HG03565 (cell line): ENCODE measurements around the gene DNAI2.
"Not testable (repeated sequence)": the region's sequence is repeated elsewhere in the genome, so short reads cannot be mapped to it uniquely, and the experiment has no call there.

ENCODE experiments used
- ATAC-seq: cut with Tn5 transposase; IDR thresholded peaks from one replicate; pipeline ENCODE4 v1.9.1; 2021; ENCODE audit warnings: mild to moderate bottlenecking, moderate library complexity; ENCODE audit not compliant: unreplicated experiment

DNAI2 gene

DNA sequence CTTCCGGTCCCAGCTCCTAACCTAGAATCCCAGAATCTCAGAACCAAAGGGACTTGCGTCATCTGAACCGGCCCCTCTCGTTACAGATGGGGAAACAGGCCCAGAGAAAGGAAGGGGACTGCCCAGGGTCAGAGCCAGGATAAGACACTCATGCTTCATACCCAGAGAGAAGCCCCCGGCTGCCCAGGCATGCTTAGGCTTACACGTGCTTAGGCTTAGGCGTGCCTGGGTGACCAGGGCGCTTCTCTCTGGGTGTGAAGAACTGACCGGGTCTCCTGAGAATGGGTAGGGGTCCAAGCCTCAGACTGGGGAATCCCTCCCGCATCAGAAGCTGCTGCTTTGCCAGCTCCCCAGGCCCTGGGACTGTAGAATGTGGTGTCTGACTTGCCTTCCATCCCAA lies 29.9 kb upstream of the DNAI2 start:
- ATAC-seq: no peak

DNA sequence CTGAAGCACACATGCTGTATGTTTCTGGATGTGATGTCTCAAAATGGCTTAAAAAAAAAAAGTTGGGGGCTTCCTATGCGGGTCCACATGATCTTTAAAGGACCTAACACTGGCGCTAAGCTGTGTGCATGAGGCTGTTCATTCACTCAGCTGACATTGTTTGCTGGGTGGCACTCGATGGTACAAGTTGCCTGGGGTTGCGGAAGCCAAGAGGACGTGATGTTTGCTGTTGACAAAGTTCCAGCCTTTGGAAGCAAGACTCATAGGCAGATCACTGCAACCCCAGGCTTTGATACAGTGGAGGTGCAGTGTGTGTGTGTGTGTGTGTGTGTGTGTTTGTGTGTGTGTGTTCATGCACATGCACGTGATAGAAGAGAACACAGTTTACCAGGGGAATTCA lies 29.5 kb upstream of the DNAI2 start:
- ATAC-seq: no peak

DNA sequence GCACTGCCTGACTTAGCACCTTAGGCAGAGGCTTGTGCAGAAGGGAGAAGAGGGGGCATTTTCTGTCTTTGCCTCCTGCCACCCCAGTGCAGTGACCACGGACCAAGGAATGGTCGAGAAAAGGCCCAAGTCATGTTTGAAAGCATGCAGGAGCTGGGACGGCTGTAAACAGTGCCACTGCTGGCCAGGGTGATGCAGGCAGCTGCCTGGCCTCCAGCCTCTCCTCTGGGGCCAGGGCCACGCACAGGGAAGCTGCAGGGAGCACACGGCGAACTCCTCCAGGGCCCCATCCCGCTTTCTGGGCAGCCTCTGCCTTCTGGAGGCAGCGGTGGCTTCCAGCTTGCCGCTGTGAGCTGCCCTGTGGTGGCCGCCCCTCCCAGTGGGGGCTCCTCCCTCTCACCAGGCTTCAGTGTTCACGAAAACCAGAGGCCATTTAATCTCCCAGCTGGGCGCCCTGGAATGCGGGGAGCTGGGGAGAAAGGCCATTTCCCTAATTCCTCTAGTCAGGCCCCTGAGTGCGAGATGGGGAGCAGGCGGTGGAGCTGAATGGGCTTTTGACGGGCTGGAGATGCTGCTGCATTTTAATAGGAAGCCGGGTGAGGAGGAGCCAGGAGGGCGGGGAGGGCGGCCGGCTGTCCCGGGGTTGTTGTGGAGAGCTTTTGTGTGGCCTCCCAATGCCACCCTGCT lies 28.7 kb upstream of the DNAI2 start:
- no peak for ATAC-seq

DNA sequence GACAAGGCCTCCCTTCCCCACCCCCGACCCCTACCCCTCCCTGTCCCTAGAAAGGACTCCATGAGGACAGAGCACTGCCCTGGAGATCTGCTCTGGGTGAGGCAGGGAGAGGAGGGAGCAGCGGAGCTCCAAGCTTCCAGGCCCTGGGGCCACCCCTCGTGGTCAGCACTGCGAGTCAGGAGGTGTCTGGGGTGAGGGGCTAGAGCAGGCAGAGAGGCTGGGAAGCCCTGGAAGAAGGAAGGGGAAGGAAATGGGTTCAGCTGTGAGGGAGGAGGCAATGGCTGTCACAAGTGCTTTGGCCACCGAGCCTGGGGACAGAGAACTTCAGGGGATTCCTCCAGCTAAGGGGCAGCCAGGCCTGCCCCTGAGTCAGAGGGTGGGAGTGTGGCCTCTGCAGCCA lies 28.2 kb upstream of the DNAI2 start:
- ATAC-seq: no peak

DNA sequence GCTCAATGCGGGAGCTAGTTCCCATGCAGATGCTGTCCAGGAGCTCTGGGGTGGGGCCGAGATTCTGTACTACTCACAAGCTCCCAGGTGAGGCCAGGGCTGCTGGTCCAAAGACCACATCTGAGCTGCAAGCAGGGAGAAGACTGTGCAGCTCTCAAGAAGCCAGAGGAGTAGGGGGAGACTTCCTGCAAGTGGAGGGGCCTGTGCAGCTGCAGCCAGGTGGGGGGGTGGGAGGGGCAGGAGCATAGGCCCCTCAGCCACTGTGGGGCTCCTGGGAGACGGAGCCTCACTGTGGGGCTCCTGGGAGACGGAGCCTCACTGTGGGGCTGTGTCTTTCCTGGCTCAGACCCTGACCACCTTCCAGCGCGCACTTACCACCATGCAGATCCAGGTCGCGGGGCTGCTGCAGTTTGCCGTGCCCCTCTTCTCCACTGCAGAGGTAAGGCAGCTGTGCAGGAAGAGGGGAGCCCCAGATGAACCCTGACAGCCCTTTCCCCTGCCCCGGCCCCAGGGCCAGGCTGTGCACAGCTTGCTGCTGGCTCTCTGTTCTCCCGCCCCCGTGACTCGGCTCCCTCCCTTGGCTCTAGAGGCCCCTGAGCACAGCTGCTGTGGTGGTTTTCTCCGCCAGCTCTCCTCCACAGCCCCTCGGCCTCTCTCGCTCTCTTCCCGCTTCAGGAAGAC lies 24.3 kb upstream of the DNAI2 start:
- ATAC-seq: no peak

- ATAC-seq: no peak
Observed at GRCh38 chr17:74250324-74250995, 23.6 kb upstream of the DNAI2 start.

DNA sequence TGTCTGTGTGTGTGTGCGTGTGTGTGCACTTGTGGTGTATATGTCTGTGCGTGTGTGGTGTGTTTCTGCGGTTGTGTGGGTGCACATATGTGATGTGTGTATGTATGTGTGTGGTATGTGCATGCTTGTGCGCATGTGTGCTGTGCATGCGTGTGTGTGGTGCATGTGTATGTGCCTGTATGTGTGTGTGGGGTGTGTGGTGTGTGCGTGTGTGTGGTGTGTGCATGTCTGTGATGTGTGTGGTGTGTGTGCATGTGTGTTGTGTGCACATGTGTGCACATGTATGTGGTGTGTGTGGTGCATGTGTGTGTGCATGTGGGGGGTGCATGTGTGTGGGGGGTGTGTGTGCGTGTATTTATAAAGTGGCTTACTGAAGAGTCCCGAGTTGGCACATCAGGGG lies 23.0 kb upstream of the DNAI2 start:
- ATAC-seq: no peak

- no peak for ATAC-seq
Observed at GRCh38 chr17:74251569-74251968, 22.5 kb upstream of the DNAI2 start.

GRCh38 chr17:74252211-74252610 lies 21.8 kb upstream of the DNAI2 start:
- no peak for ATAC-seq

DNA sequence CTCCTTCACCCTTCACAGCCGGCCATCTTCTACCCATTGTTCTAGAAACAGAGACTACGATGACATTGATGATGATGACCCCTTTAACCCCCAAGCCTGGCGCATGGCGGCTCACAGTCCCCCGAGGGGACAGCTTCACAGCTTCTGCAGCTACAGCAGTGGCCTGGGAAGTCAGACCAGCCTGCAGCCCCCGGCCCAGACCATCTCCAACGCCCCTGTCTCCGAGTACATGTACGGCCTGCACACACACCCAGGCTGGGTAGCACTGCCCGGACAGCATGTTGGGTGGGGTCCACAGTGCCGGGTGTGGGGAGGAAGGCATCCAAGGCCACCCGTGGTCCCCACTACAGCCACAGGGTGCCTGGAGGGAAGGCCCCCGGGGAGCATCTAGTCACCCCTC lies 21.0 kb upstream of the DNAI2 start:
- no peak for ATAC-seq

DNA sequence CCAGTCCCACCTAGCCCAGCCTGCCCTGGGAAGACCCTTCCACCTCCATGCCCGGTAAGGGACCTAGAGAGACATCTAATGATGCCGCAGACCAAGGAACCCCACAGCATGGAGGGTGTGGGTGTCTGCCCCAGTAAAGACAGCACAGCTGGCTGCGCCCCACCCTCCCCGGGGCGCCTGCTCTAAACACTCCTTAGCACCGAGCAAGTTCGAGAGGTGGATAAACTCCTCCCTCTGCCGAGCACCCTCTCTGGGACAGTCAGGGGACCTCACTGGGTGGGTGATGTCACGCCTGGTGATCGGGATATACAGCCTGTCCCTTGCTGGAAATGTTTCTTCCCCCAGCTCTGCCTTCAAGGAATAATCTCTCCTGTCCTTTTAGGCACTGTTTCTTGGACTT lies 16.7 kb upstream of the DNAI2 start:
- no peak for ATAC-seq

- ATAC-seq: no peak
Observed at GRCh38 chr17:74259667-74260524, 14.1 kb upstream of the DNAI2 start.

GRCh38 chr17:74260525-74260850 lies 13.5 kb upstream of the DNAI2 start:
- no peak for ATAC-seq

GRCh38 chr17:74262601-74263000 lies 11.4 kb upstream of the DNAI2 start:
- no peak for ATAC-seq

DNA sequence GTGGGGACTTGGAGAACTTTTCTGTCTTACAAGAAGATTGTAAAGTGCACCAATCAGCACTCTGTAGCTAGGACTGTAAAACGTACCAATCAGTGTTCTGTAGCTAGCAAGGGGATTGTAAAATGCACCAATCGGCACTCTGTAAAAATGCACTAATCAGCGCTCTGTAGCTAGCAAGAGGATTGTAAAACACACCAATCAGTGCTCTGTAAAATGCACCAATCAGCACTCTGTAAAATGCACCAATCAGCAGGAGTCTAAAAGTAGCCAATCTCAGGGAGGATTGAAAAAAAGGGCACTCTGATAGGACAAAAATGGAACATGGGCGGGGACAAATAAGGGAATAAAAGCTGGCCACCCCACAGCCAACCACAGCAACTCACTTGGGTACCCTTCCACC lies 7.0 kb upstream of the DNAI2 start:
- ATAC-seq: not testable (repeated sequence)

GRCh38 chr17:74267579-74267978 lies 6.5 kb upstream of the DNAI2 start:
- ATAC-seq: no peak

DNA sequence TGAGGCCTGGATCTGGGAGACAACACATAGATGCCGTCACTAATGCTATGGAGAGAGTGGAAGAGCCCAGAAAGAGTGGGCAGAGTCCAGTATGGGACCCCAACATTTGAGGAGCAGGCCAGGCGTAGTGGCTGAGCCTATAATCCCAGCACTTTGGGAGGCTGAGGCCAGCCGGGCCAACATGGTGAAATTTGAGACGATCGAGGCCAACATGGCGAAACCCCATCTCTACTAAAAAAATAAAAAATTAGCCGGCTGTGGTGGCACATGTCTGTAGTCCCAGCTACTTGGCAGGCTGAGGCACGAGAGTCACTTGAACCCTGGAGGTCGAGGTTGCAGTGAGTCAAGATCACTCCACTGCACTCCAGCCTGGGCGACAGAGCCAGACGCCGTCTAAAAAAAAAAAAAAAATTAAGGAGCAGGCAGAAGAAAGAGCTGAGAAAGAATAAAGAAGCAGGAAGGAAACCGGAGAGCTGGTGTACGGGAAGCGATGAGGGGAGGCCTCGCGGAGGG lies 6.0 kb upstream of the DNAI2 start:
- no peak for ATAC-seq

DNA sequence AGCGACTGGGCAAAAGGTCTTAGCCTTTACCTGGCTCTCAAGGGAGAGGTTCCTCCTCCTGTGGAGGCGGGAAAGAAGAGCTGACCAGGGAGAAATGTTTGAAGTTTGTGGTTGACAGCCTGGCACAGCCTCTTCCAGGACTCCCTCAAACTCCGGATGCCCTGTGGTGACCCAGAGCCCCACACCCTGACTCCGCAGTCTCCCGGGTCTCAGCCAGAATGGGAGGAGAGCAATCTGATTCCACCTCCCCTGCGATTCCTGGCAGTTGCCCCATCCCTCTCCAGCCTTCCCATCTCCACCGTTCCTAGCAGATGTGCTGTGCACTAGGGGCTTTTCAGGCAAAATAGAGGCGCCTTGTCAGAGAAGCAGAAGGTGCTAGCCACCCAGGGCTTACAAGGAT lies 5.5 kb upstream of the DNAI2 start:
- no peak for ATAC-seq

- no peak for ATAC-seq
Observed at GRCh38 chr17:74270333-74270732, 3.7 kb upstream of the DNAI2 start.

GRCh38 chr17:74271281-74271680 lies 2.8 kb upstream of the DNAI2 start:
- no peak for ATAC-seq

DNA sequence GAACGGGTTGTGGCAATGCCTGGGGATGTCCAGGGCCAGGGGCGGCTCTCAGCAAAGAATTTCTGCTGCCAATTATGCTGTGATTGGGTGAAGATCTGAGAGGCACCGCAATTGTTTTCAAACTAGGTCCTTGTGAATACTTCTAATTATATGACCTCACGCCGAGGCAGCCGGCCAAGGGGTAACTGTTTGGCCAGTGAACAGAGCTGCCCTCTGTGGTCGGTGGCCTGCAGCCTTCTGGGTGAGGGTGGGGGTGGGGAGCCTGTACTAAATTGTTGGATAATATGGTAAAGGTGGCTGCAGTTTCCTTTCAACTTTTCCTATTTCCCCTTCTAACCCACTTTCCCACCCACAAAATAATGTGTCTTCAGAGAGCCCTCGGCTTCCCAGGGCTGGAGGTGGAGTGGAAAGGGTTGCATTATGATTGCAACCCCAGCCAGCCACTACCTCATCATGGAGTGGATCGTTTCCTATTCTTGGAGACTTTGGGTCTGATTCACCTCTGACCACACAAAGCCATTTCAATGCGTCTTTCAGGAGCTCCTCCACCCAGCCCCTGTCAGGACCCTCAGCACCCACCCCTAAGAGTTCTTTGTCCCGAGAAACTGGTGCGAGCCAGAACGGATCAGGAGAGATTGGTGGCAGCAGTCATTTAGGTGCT lies 2.0 kb upstream of the DNAI2 start:
- ATAC-seq: no peak
